ENCODE results near the gene XPO4.

XPO4 gene

GRCh38 chr13:20826843-20827560, 75.5 kb downstream of the XPO4 start:
- no peak for DNase-seq

GRCh38 chr13:20826301-20826700, 76.2 kb downstream of the XPO4 start:
- no peak for DNase-seq

GRCh38 chr13:20825477-20825875, 77.1 kb downstream of the XPO4 start:
- no peak for DNase-seq

- no peak for DNase-seq
Observed at GRCh38 chr13:20824762-20825476, 77.6 kb downstream of the XPO4 start.

GRCh38 chr13:20823071-20823470, 79.5 kb downstream of the XPO4 start:
- DNase-seq, result no peak

GRCh38 chr13:20822406-20822805, 80.1 kb downstream of the XPO4 start:
- DNase-seq, result no peak

- no peak for DNase-seq
Observed at GRCh38 chr13:20819715-20820114, 82.8 kb downstream of the XPO4 start.

GRCh38 chr13:20815464-20815863, 87.1 kb downstream of the XPO4 start:
- no peak for DNase-seq

GRCh38 chr13:20814224-20814910, 88.2 kb downstream of the XPO4 start:
- no peak for DNase-seq

- no peak for DNase-seq
Observed at GRCh38 chr13:20812890-20813289, 89.7 kb downstream of the XPO4 start.

GRCh38 chr13:20810808-20811207, 91.7 kb downstream of the XPO4 start:
- DNase-seq, result no peak

- no peak for DNase-seq
Observed at GRCh38 chr13:20808874-20809273, 93.7 kb downstream of the XPO4 start.

- DNase-seq, result no peak
Observed at GRCh38 chr13:20803180-20803965, 99.2 kb downstream of the XPO4 start.

GRCh38 chr13:20801707-20802106, 100.8 kb downstream of the XPO4 start:
- peak; percentile 24 for DNase-seq

GRCh38 chr13:20799726-20800416, 102.7 kb downstream of the XPO4 start:
- DNase-seq, result no peak

GRCh38 chr13:20798027-20798426, 104.5 kb downstream of the XPO4 start:
- DNase-seq, result no peak

GRCh38 chr13:20796791-20797508, 105.6 kb downstream of the XPO4 start:
- peak; percentile 38 for DNase-seq

- DNase-seq, result no peak
Observed at GRCh38 chr13:20789665-20790064, 112.9 kb downstream of the XPO4 start.

- no peak for DNase-seq
Observed at GRCh38 chr13:20788312-20788711, 114.2 kb downstream of the XPO4 start.

- DNase-seq, result no peak
Observed at GRCh38 chr13:20787180-20787579, 115.4 kb downstream of the XPO4 start.

GRCh38 chr13:20782116-20782708, 120.3 kb downstream of the XPO4 start:
- DNase-seq, result no peak
